Thoracic aorta (tissue), 2 donors: ENCODE data around the gene CACNA2D3. TPM values are rescaled to one million over a fixed set of nuclear protein-coding genes. Genes with fewer than 3 reads are reported as not detected.

Experiments
- ATAC-seq: fragments of 150-250 bp; one replicate; pipeline ENCODE4 v1.8.0; 2017; ENCODE audit warnings: low read depth; ENCODE audit not compliant: insufficient number of reproducible peaks, low FRiP score
- DNase-seq: peaks from one replicate; pipeline ENCODE4 v3.0.0-alpha.2; 2020; ENCODE audit warnings: low spot score
- H3K27ac ChIP-seq, 2 donors: fragments of 200-600 bp; sonication (generic); 1 replicate in 1 of 2; 2 replicates in 1 of 2; pipeline ENCODE4 v1.5.1; 2016; ENCODE audit warnings: mild to moderate bottlenecking in 2 of 2, moderate library complexity in 2 of 2
- H3K27me3 ChIP-seq: fragments of 200-600 bp; sonication (generic); replicated peaks from 2 replicates; pipeline ENCODE4 v1.6.0; 2016; ENCODE audit warnings: mild to moderate bottlenecking; ENCODE audit not compliant: insufficient read depth
- H3K36me3 ChIP-seq: fragments of 200-600 bp; sonication (generic); one replicate; pipeline ENCODE4 v1.5.1; 2016
- H3K4me1 ChIP-seq, 2 donors: fragments of 200-600 bp; sonication (generic); 1 replicate in 1 of 2; 2 replicates in 1 of 2; pipeline versions ENCODE4 v1.5.1 to v1.6.0; 2016; ENCODE audit warnings: low read depth in 2 of 2, mild to moderate bottlenecking in 1 of 2; ENCODE audit not compliant: control insufficient read depth in 1 of 2
- H3K4me3 ChIP-seq: fragments of 200-600 bp; sonication (generic); 2 replicates; pipeline ENCODE4 v1.5.1; 2016; ENCODE audit warnings: mild to moderate bottlenecking
- H3K9me3 ChIP-seq: fragments of 200-600 bp; sonication (generic); 2 replicates; pipeline ENCODE4 v1.5.1; 2016
- total RNA-seq, 2 donors: library from RNA; depleted of rRNA; stranded (reverse); fragments of >200 nt; gene quantifications; one replicate each; pipeline versions ENCODE4 v1.1.0 to v1.2.3, GENCODE V29; 2016
- TF ChIP-seq, protein P1 (sequence below): fragments of 200-600 bp; sonication (generic); IDR thresholded peaks from one replicate; pipeline ENCODE4 v1.5.1; 2019; ENCODE audit warnings: antibody characterized with exemption

CACNA2D3 gene
- total RNA-seq, 2 donors from 2014 or later = 3.2 to 4.0 TPM

GRCh38 chr3:54337846-54338245 lies 215.5 kb downstream of the CACNA2D3 start:
- no peak overlapping the region for H3K4me3 ChIP-seq
- no peaks in the 10 kb centered on the region for H3K9me3 ChIP-seq
- ATAC-seq (no peak), DNase-seq (no peak)
- TF ChIP-seq, protein P1, sequence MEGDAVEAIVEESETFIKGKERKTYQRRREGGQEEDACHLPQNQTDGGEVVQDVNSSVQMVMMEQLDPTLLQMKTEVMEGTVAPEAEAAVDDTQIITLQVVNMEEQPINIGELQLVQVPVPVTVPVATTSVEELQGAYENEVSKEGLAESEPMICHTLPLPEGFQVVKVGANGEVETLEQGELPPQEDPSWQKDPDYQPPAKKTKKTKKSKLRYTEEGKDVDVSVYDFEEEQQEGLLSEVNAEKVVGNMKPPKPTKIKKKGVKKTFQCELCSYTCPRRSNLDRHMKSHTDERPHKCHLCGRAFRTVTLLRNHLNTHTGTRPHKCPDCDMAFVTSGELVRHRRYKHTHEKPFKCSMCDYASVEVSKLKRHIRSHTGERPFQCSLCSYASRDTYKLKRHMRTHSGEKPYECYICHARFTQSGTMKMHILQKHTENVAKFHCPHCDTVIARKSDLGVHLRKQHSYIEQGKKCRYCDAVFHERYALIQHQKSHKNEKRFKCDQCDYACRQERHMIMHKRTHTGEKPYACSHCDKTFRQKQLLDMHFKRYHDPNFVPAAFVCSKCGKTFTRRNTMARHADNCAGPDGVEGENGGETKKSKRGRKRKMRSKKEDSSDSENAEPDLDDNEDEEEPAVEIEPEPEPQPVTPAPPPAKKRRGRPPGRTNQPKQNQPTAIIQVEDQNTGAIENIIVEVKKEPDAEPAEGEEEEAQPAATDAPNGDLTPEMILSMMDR = no peak
- no peaks in the 10 kb centered on the region for H3K27me3 ChIP-seq
- no peaks in the 10 kb centered on the region for H3K4me1 ChIP-seq
- no peak overlapping the region for H3K27ac ChIP-seq
- no peaks in the 10 kb centered on the region for H3K36me3 ChIP-seq

- no peak for DNase-seq
- Histone ChIP-seq H3K36me3 (no peaks in the 10 kb centered on the region), H3K4me3 (no peak overlapping the region), H3K9me3 (no peaks in the 10 kb centered on the region), H3K27ac (no peak overlapping the region), H3K4me1 (no peaks in the 10 kb centered on the region), H3K27me3 (no peaks in the 10 kb centered on the region)
- ATAC-seq = no peak
- TF ChIP-seq, protein P1 = no peak
Observed at GRCh38 chr3:54339608-54340007, 217.3 kb downstream of the CACNA2D3 start.

- Histone ChIP-seq H3K36me3 (no peaks in the 10 kb centered on the region), H3K27ac (no peak overlapping the region), H3K4me3 (no peak overlapping the region), H3K27me3 (no peaks in the 10 kb centered on the region), H3K9me3 (no peaks in the 10 kb centered on the region), H3K4me1 (no peaks in the 10 kb centered on the region)
- TF ChIP-seq, protein P1 = no peak
- DNase-seq = no peak
- ATAC-seq = no peak
Observed at GRCh38 chr3:54341811-54342210, 219.5 kb downstream of the CACNA2D3 start.

DNA sequence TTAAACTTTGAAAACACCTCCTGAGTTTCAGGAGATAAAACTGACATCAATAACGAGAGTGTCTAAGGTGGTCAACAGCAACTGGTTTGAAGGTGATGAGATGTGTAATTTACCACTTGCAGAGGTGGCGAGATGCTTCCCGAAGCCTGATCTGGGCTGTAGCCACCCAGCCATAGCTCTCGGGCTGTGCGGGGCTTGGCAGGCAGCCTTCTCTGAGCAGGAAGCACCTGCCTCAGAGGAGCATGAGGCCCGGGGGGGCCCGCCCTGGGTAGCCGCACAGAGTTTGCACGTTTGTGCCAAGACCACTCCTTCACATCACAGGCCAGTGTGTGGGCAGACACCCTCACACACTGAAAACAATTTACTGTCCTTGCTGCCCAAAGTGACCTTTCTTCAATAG lies 220.3 kb downstream of the CACNA2D3 start:
- Histone ChIP-seq H3K27ac (no peak overlapping the region), H3K4me3 (no peak overlapping the region), H3K9me3 (no peaks in the 10 kb centered on the region), H3K27me3 (no peaks in the 10 kb centered on the region), H3K4me1 (no peaks in the 10 kb centered on the region), H3K36me3 (no peaks in the 10 kb centered on the region)
- TF ChIP-seq, protein P1 = no peak
- DNase-seq (no peak), ATAC-seq (no peak)

- ATAC-seq = no peak
- no peaks in the 10 kb centered on the region for H3K4me1 ChIP-seq
Observed at GRCh38 chr3:54343495-54343894, 221.1 kb downstream of the CACNA2D3 start.

More at GRCh38 chr3:54343495-54343894, 221.1 kb downstream of the CACNA2D3 start:
- no peak for DNase-seq
- TF ChIP-seq, protein P1 = no peak
- H3K36me3 ChIP-seq = no peaks in the 10 kb centered on the region
- H3K4me3 ChIP-seq = no peak overlapping the region
- H3K27me3 ChIP-seq = no peaks in the 10 kb centered on the region
- no peak overlapping the region for H3K27ac ChIP-seq
- H3K9me3 ChIP-seq = no peaks in the 10 kb centered on the region
